Panc1 (cell line): ENCODE data around the gene PTGDS. TPM values are rescaled to one million over a fixed set of nuclear protein-coding genes. Genes with fewer than 3 reads are reported as not detected.
"Not testable (repeated sequence)": the region's sequence is repeated elsewhere in the genome, so short reads cannot be mapped to it uniquely, and the experiment has no call there.

Experiments
- ATAC-seq: fragments of 200-7000 bp; cut with Tn5 transposase; 2 replicates; pipeline ENCODE4 v1.9.1; 2020; ENCODE audit warnings: mild to moderate bottlenecking, moderate library complexity
- BruUV-seq: library from RNA; stranded (reverse); fragments of 400-500 nt; replicated peaks from 2 replicates; lab custom pipeline; 2021; lab: Mats Ljungman, UMichigan
- CTCF ChIA-PET: fragments of 300-600 bp; sonication (Branson Sonifier 250); formaldehyde crosslinking; loops from one replicate; lab custom pipeline; 2022; ENCODE audit warnings: antibody characterized with exemption; lab: Charles Lee
- POLR2A ChIA-PET: fragments of 300-600 bp; sonication (Branson Sonifier 250); formaldehyde crosslinking; loops from one replicate; lab custom pipeline; 2022; ENCODE audit warnings: antibody characterized with exemption; lab: Charles Lee
- DNase-seq: peaks from one replicate; pipeline ENCODE4 v3.0.0-alpha.2; 2010; ENCODE audit warnings: low read depth, low spot score
- H3K27ac ChIP-seq: 2 replicates; pipeline ENCODE4 v1.5.1; 2011; ENCODE audit warnings: mild to moderate bottlenecking, low read length, inconsistent platforms
- H3K27me3 ChIP-seq: fragments of 200-500 bp; sonication (Bioruptor generic); 2 replicates; pipeline ENCODE4 v1.6.0; 2014; ENCODE audit warnings: low read length, inconsistent platforms; ENCODE audit not compliant: control insufficient read depth, insufficient read depth
- H3K36me3 ChIP-seq: fragments of 200-500 bp; sonication (Bioruptor generic); 2 replicates; pipeline ENCODE4 v1.5.1; 2014; ENCODE audit warnings: inconsistent platforms, mild to moderate bottlenecking, low read length, moderate library complexity; ENCODE audit not compliant: control insufficient read depth, insufficient read depth
- H3K4me1 ChIP-seq: 2 replicates; pipeline ENCODE4 v1.5.1; 2011; ENCODE audit warnings: inconsistent platforms, mild to moderate bottlenecking, low read length, moderate library complexity; ENCODE audit not compliant: control insufficient read depth, insufficient read depth
- H3K4me3 ChIP-seq, 2 experiments: 2 replicates each; pipeline ENCODE4 v1.5.1; 2011 to 2012; ENCODE audit warnings: low read depth in 2 of 2, low read length in 2 of 2, mild to moderate bottlenecking in 2 of 2, inconsistent platforms in 1 of 2, moderate library complexity in 1 of 2
- H3K9me3 ChIP-seq: fragments of 200-500 bp; sonication (Bioruptor generic); 2 replicates; pipeline ENCODE4 v1.5.1; 2014; ENCODE audit warnings: low read depth, mild to moderate bottlenecking, inconsistent platforms, low read length, moderate library complexity; ENCODE audit not compliant: control insufficient read depth, insufficient read depth
- POLR2AphosphoS5 ChIP-seq: IDR thresholded peaks from 2 replicates; pipeline ENCODE4 v1.6.1; 2012; ENCODE audit warnings: mild to moderate bottlenecking, low read depth, low read length, moderate library complexity
- TCF7L2 ChIP-seq: IDR thresholded peaks from 2 replicates; pipeline ENCODE4 v1.6.1; 2011; ENCODE audit warnings: mild to moderate bottlenecking, low read depth, low read length, inconsistent platforms
- in situ Hi-C: cut with HindIII; loops from 2 replicates; pipeline ENCODE4 v1.10.0; 2016; ENCODE audit warnings: low sequenced_read_pairs, low pct_unique_long_range_greater_than_20kb
- intact Hi-C: fragments of 100-400 bp; cut with micrococcal nuclease; formaldehyde crosslinking; loops from one replicate; pipeline ENCODE4 v1.10.0; 2022; ENCODE audit not compliant: unreplicated experiment
- total RNA-seq: library from RNA; stranded (reverse); gene quantifications from one replicate; pipeline ENCODE4 v1.2.1, GENCODE V29; 2021; ENCODE audit not compliant: unreplicated experiment
- TF ChIP-seq, protein P1 (sequence below): fragments of 450-650 bp; IDR thresholded peaks from 2 replicates; pipeline ENCODE4 v1.5.1; 2017; ENCODE audit warnings: mild to moderate bottlenecking
- TF ChIP-seq, protein P2 (sequence below), 2 experiments: IDR thresholded peaks; 2 replicates each; pipeline ENCODE4 v1.6.1; 2011 to 2012; ENCODE audit warnings: low read depth in 2 of 2, control low read depth in 1 of 2, low read length in 1 of 2, mild to moderate bottlenecking in 1 of 2, moderate library complexity in 1 of 2; ENCODE audit not compliant: insufficient read depth in 1 of 2

The PTGDS gene
- total RNA-seq, 1 experiment from 2014 or later: 13.7 TPM

DNA sequence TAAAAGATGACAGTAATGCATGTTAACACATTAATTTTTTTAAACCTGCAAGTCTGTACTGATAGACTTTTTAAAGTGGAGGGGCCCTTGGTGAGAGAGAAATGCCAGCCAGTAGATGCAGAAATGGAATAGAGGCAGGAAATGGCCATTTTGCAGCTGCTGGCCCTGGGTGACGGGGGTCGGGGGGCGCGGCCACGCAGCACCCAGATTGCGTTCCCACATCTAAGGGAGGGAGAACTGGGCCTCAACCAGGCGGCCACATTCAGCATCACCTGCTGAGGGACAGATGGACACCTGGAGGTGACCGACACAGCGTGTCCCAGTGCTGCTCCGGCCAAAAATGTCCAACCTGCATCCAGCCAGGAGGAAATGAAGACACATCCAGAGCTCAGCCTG, 25.3 kb downstream of the PTGDS start:
- in situ Hi-C loops (no loop called here), intact Hi-C loops (no loop called here)
- no peaks in the 10 kb centered on the region for H3K27me3 ChIP-seq
- BruUV-seq: no TSS peak
- TF ChIP-seq, protein P1, sequence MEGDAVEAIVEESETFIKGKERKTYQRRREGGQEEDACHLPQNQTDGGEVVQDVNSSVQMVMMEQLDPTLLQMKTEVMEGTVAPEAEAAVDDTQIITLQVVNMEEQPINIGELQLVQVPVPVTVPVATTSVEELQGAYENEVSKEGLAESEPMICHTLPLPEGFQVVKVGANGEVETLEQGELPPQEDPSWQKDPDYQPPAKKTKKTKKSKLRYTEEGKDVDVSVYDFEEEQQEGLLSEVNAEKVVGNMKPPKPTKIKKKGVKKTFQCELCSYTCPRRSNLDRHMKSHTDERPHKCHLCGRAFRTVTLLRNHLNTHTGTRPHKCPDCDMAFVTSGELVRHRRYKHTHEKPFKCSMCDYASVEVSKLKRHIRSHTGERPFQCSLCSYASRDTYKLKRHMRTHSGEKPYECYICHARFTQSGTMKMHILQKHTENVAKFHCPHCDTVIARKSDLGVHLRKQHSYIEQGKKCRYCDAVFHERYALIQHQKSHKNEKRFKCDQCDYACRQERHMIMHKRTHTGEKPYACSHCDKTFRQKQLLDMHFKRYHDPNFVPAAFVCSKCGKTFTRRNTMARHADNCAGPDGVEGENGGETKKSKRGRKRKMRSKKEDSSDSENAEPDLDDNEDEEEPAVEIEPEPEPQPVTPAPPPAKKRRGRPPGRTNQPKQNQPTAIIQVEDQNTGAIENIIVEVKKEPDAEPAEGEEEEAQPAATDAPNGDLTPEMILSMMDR: no peak
- TF ChIP-seq TCF7L2: no peak
- TF ChIP-seq, protein P2, sequence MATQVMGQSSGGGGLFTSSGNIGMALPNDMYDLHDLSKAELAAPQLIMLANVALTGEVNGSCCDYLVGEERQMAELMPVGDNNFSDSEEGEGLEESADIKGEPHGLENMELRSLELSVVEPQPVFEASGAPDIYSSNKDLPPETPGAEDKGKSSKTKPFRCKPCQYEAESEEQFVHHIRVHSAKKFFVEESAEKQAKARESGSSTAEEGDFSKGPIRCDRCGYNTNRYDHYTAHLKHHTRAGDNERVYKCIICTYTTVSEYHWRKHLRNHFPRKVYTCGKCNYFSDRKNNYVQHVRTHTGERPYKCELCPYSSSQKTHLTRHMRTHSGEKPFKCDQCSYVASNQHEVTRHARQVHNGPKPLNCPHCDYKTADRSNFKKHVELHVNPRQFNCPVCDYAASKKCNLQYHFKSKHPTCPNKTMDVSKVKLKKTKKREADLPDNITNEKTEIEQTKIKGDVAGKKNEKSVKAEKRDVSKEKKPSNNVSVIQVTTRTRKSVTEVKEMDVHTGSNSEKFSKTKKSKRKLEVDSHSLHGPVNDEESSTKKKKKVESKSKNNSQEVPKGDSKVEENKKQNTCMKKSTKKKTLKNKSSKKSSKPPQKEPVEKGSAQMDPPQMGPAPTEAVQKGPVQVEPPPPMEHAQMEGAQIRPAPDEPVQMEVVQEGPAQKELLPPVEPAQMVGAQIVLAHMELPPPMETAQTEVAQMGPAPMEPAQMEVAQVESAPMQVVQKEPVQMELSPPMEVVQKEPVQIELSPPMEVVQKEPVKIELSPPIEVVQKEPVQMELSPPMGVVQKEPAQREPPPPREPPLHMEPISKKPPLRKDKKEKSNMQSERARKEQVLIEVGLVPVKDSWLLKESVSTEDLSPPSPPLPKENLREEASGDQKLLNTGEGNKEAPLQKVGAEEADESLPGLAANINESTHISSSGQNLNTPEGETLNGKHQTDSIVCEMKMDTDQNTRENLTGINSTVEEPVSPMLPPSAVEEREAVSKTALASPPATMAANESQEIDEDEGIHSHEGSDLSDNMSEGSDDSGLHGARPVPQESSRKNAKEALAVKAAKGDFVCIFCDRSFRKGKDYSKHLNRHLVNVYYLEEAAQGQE (IDR thresholded peaks at IDR 0.05; ENCODE audit: insufficient read depth in 1 of 2, low read depth in 2 of 2, low read length in 1 of 2): no peak
- no peak for TF ChIP-seq POLR2AphosphoS5
- ATAC-seq (no peak), DNase-seq (no peak)
- no peaks in the 10 kb centered on the region for H3K36me3 ChIP-seq
- H3K4me3 ChIP-seq: no peak overlapping the region
- H3K27ac ChIP-seq: no peak overlapping the region
- no peaks in the 10 kb centered on the region for H3K4me1 ChIP-seq
- ChIA-PET POLR2A (no interaction called here), CTCF (interaction anchor here (1.1 to 1.3 kb wide), 2 partner anchors 27 to 33 kb away, joined by 3 to 4 read pairs; no protein-coding TSS in a partner anchor)
- H3K9me3 ChIP-seq: no peaks in the 10 kb centered on the region

DNA sequence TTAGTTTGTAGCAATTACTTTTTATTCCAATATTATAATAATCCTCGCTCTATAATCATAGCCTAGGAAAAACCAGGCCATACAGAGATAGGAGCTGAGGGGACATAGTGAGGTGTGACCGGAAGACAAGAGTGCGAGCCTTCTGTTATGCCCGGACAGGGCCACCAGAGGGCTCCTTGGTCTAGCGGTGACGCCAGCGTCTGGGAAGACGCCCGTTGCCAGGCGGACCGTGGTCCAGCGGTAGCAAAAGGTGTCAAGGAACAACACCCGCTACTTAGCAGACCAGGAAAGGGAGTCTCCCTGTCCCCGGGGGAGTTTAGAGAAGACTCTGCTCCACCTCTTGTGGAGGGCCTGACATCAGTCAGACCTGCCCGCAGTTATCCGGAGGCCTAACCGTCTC, 27.0 kb downstream of the PTGDS start:
- POLR2A ChIA-PET, ATAC-seq, H3K4me3 ChIP-seq, H3K4me1 ChIP-seq, H3K36me3 ChIP-seq, BruUV-seq, H3K9me3 ChIP-seq, H3K27me3 ChIP-seq, intact Hi-C loops, in situ Hi-C loops, CTCF ChIA-PET, DNase-seq, H3K27ac ChIP-seq: not testable (repeated sequence)
- TF ChIP-seq, protein P1: peak; percentile 77
